ENCODE results near the gene CCHCR1. TPM values are rescaled to one million over a fixed set of nuclear protein-coding genes. Genes with fewer than 3 reads are reported as not detected.

CCHCR1 gene
- total and polyA plus RNA-seq, 7 donors = 8.7 to 39.3 (median 13.7) TPM

- 72 to 80% methylated on average over 4 of the region's 4 CpGs for WGBS, 2 donors
- no peak for DNase-seq
- Histone ChIP-seq H3K4me1 (no peaks in the 10 kb centered on the region), H3K27me3 (no peaks in the 10 kb centered on the region), H3K36me3 (no peaks in the 10 kb centered on the region), H3K27ac (no peak overlapping the region), H3K9me3 (no peaks in the 10 kb centered on the region), H3K4me3 (no peak overlapping the region)
- TF ChIP-seq EP300 (IDR thresholded peaks at IDR 0.05) (no peak), CTCF (IDR thresholded peaks at IDR 0.05) (no peak), POLR2A (IDR thresholded peaks at IDR 0.05) (no peak), POLR2AphosphoS5 (IDR thresholded peaks at IDR 0.05) (no peak)
- intact Hi-C loops (cut with DNase I) = no loop called here
Observed at GRCh38 chr6:31107052-31107451, 50.5 kb downstream of the CCHCR1 start.

GRCh38 chr6:31103136-31103535, 54.5 kb downstream of the CCHCR1 start:
- Histone ChIP-seq H3K27me3 (no peaks in the 10 kb centered on the region), H3K4me3 (no peak overlapping the region), H3K4me1 (no peaks in the 10 kb centered on the region), H3K9me3 (no peaks in the 10 kb centered on the region), H3K36me3 (no peaks in the 10 kb centered on the region), H3K27ac (no peak overlapping the region)
- intact Hi-C loops (cut with DNase I) = no loop called here
- WGBS, 2 donors = 96 to 97% methylated on average over 2 of the region's 2 CpGs
- TF ChIP-seq POLR2A (IDR thresholded peaks at IDR 0.05) (no peak), POLR2AphosphoS5 (IDR thresholded peaks at IDR 0.05) (no peak), EP300 (IDR thresholded peaks at IDR 0.05) (no peak), CTCF (IDR thresholded peaks at IDR 0.05) (no peak)
- DNase-seq = no peak

GRCh38 chr6:31098449-31098938, 59.1 kb downstream of the CCHCR1 start:
- Histone ChIP-seq H3K27me3 (no peaks in the 10 kb centered on the region), H3K4me1 (no peaks in the 10 kb centered on the region), H3K9me3 (no peaks in the 10 kb centered on the region), H3K36me3 (no peaks in the 10 kb centered on the region), H3K4me3 (no peak overlapping the region), H3K27ac (no peak overlapping the region)
- 87 to 94% methylated on average over 4 of the region's 4 CpGs for WGBS, 2 donors
- no peak for TF ChIP-seq EP300 (IDR thresholded peaks at IDR 0.05)
- no peak for TF ChIP-seq POLR2AphosphoS5 (IDR thresholded peaks at IDR 0.05)
- no peak for TF ChIP-seq POLR2A (IDR thresholded peaks at IDR 0.05)
- no peak for TF ChIP-seq CTCF (IDR thresholded peaks at IDR 0.05)
- DNase-seq = no peak
- intact Hi-C loops (cut with DNase I) = no loop called here

GRCh38 chr6:31096656-31097055, 60.9 kb downstream of the CCHCR1 start:
- Histone ChIP-seq H3K9me3 (no peaks in the 10 kb centered on the region), H3K36me3 (no peaks in the 10 kb centered on the region), H3K4me3 (no peak overlapping the region), H3K4me1 (no peaks in the 10 kb centered on the region), H3K27me3 (no peaks in the 10 kb centered on the region), H3K27ac (no peak overlapping the region)
- no peak for TF ChIP-seq CTCF (IDR thresholded peaks at IDR 0.05)
- TF ChIP-seq EP300 (IDR thresholded peaks at IDR 0.05) = no peak
- TF ChIP-seq POLR2AphosphoS5 (IDR thresholded peaks at IDR 0.05) = no peak
- no peak for TF ChIP-seq POLR2A (IDR thresholded peaks at IDR 0.05)
- intact Hi-C loops (cut with DNase I) = no loop called here
- 80 to 88% methylated on average over 5 of the region's 5 CpGs for WGBS, 2 donors
- DNase-seq = no peak

GRCh38 chr6:31096215-31096614, 61.4 kb downstream of the CCHCR1 start:
- intact Hi-C loops (cut with DNase I) = no loop called here
- whole genome bisulfite sequencing, 2 donors = 90 to 93% methylated on average over 3 of the region's 3 CpGs
- Histone ChIP-seq H3K4me1 (no peaks in the 10 kb centered on the region), H3K4me3 (no peak overlapping the region), H3K27ac (no peak overlapping the region), H3K36me3 (no peaks in the 10 kb centered on the region), H3K9me3 (no peaks in the 10 kb centered on the region), H3K27me3 (no peaks in the 10 kb centered on the region)
- DNase-seq = no peak
- TF ChIP-seq CTCF (IDR thresholded peaks at IDR 0.05) = no peak
- TF ChIP-seq POLR2AphosphoS5 (IDR thresholded peaks at IDR 0.05) = no peak
- no peak for TF ChIP-seq EP300 (IDR thresholded peaks at IDR 0.05)
- no peak for TF ChIP-seq POLR2A (IDR thresholded peaks at IDR 0.05)
